HAP-1 (cell line): ENCODE data around the gene SEC14L2.
"Not testable (repeated sequence)": the region's sequence is repeated elsewhere in the genome, so short reads cannot be mapped to it uniquely, and the experiment has no call there.

Experiments
- DNase-seq, 2 experiments: peaks; one replicate each; pipeline ENCODE4 v3.0.0-alpha.2; 2016 to 2020; ENCODE audit warnings: low spot score in 2 of 2
- H3K27me3 ChIP-seq: fragments of 250-450 bp; sonication (Bioruptor Pico); 2 replicates; pipeline ENCODE4 v1.5.1; 2020; ENCODE audit warnings: low read depth, mild to moderate bottlenecking, moderate library complexity
- H3K36me3 ChIP-seq: fragments of 250-450 bp; sonication (Bioruptor Pico); replicated peaks from 2 replicates; pipeline ENCODE4 v1.5.1; 2020; ENCODE audit warnings: mild to moderate bottlenecking
- H3K4me1 ChIP-seq: fragments of 250-450 bp; sonication (Bioruptor Pico); 2 replicates; pipeline ENCODE4 v1.5.1; 2020; ENCODE audit warnings: mild to moderate bottlenecking
- H3K4me3 ChIP-seq: fragments of 250-450 bp; sonication (Bioruptor Pico); 2 replicates; pipeline ENCODE4 v1.5.1; 2020; ENCODE audit warnings: mild to moderate bottlenecking, moderate library complexity
- H3K9me3 ChIP-seq: fragments of 250-450 bp; sonication (Bioruptor Pico); 2 replicates; pipeline ENCODE4 v1.5.1; 2020; ENCODE audit warnings: mild to moderate bottlenecking, moderate library complexity
- in situ Hi-C: fragments of 300-500 bp; cut with MboI; formaldehyde crosslinking; loops from 3 replicates; pipeline ENCODE4 v1.14.3; 2020; ENCODE audit warnings: low sequenced_read_pairs, inconsistent platforms, mixed read lengths

The SEC14L2 gene

GRCh38 chr22:30452861-30453260, 56.0 kb downstream of the SEC14L2 start:
- Histone ChIP-seq H3K36me3 (no peaks in the 10 kb centered on the region), H3K27me3 (no peaks in the 10 kb centered on the region), H3K9me3 (no peaks in the 10 kb centered on the region), H3K4me3 (no peak overlapping the region), H3K4me1 (no peaks in the 10 kb centered on the region)
- in situ Hi-C loops = no loop called here
- DNase-seq = no peak

GRCh38 chr22:30453731-30454510, 57.1 kb downstream of the SEC14L2 start:
- Histone ChIP-seq H3K4me1 (no peaks in the 10 kb centered on the region), H3K4me3 (no peak overlapping the region), H3K36me3 (no peaks in the 10 kb centered on the region), H3K27me3 (no peaks in the 10 kb centered on the region), H3K9me3 (no peaks in the 10 kb centered on the region)
- in situ Hi-C loops = no loop called here
- DNase-seq = peak in 1 of 2 experiments; percentile 45

DNA sequence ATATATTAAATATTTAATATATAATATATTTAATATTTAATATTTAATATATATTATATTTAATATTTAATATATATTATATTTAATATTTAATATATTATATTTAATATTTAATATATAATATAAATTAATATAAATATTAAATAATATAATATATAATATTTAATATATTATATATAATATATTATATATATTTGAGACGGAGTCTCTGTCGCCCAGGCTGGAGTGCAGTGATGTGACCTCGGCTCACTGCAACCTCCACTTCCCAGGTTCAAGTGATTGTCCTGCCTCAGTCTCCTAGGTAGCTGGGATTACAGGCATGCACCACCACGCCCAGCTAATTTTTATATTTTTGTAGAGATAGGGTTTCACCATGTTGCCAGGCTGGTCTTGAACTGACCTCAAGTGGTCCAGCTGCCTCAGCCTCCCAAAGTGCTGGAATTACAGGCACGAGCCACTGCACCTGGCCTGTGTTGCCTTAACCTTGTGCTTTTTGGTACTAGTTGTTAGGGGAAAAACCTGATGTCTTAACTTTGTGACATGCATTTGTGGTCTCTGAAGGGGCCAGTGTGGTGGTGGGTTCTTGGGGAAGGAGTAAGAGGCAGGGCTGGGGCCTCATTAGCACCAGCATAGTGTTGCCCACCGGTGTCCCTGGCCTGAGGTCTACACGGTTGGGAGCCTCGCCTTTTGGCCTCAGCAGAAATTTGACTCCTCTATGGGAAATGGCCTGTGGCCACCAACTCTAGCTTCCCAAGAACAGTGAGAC, 58.4 kb downstream of the SEC14L2 start:
- H3K9me3 ChIP-seq = no peaks in the 10 kb centered on the region
- no peak for DNase-seq
- H3K4me1 ChIP-seq = no peaks in the 10 kb centered on the region
- H3K36me3 ChIP-seq = no peaks in the 10 kb centered on the region
- no peaks in the 10 kb centered on the region for H3K27me3 ChIP-seq
- no peak overlapping the region for H3K4me3 ChIP-seq
- in situ Hi-C loops = no loop called here

- no peaks in the 10 kb centered on the region for H3K36me3 ChIP-seq
- H3K9me3 ChIP-seq = no peaks in the 10 kb centered on the region
- no peak for DNase-seq
- in situ Hi-C loops = no loop called here
- H3K4me1 ChIP-seq = no peaks in the 10 kb centered on the region
- no peak overlapping the region for H3K4me3 ChIP-seq
- H3K27me3 ChIP-seq = no peaks in the 10 kb centered on the region
Measured at GRCh38 chr22:30457981-30458380, 61.2 kb downstream of the SEC14L2 start.

DNA sequence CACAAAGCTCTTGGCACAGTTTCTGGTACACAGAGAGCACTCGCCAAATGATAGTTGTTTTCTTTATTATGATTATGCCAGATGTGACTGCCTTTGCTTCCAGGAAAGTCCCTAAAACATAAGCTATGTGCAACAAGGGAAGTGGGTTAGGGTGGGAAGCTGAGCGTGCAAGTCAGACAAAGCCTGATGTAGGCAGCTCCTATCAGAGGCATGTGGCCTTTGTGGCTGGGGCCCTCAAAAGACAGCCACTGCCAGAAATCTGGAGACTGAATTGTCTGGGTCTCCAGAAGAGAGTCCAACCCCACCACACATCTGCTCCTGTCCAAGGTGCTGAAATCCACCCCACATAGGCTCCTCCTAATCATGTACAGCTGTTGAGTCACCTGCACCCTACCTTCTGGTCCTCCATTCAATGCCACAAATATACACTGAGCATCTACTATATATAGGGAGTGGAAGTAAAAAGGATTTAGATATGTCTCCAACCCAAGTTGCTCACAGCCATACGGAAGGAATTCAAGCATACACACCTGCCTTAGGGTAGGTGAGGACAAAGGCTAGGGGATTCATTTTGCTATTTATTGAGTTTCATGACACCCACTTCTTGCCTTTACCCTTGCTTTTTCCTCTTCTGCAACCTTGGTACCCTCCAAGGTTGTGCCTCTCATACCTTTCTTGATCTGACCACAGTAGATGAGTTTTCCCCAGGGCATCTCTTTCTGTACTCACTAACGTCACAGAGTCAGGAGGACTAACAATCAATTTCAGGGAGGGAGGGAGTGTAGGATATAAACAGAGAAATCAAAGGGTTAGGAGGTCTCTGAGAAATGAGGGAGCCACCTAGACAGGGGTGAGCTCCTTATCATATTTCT, 62.6 kb downstream of the SEC14L2 start:
- no peaks in the 10 kb centered on the region for H3K36me3 ChIP-seq
- no peaks in the 10 kb centered on the region for H3K27me3 ChIP-seq
- no peaks in the 10 kb centered on the region for H3K4me1 ChIP-seq
- peak in 1 of 2 experiments; percentile 58 for DNase-seq
- in situ Hi-C loops = no loop called here
- H3K9me3 ChIP-seq = no peaks in the 10 kb centered on the region
- H3K4me3 ChIP-seq = no peak overlapping the region

DNA sequence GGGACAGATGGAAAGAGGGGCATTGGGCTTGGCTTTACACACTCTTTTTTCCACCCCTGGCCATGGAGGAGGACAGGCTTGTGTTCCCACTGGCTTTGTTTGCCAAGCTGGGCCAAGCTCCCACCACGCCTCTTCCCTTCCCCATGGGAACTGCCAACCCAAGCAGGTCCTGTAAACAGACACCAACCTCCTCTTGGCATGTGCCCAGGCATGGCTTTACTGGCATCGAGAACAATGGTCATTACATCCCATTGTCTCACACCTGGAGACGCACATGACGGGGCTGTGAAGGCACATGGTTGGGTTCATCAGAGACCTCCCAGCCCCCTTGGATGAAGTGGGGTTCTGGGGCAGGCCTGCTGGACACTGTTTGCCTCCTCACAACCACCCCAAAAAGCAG, 63.3 kb downstream of the SEC14L2 start:
- H3K9me3 ChIP-seq = no peaks in the 10 kb centered on the region
- in situ Hi-C loops = no loop called here
- no peaks in the 10 kb centered on the region for H3K36me3 ChIP-seq
- no peak overlapping the region for H3K4me3 ChIP-seq
- no peak for DNase-seq
- no peaks in the 10 kb centered on the region for H3K27me3 ChIP-seq
- no peaks in the 10 kb centered on the region for H3K4me1 ChIP-seq

DNA sequence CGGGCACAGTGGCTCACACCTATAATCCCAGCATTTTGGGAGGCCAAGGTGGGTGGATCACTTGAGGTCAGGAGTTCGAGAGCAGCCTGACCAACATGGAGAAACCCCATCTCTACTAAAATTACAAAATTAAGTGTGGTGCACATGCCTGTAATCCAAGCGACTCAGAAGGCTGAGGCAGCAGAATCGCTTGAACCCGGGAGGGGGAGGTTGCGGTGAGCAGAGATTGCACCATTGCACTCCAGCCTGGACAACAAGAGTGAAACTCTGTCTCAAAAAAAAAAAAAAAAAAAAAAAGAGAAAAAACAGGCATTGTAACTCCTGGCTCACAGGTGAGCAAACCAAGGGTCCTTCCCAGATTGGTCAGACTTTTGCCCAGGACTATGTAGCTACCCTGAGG, 63.7 kb downstream of the SEC14L2 start:
- in situ Hi-C loops, DNase-seq, H3K36me3 ChIP-seq, H3K4me1 ChIP-seq, H3K27me3 ChIP-seq, H3K9me3 ChIP-seq, H3K4me3 ChIP-seq: not testable (repeated sequence)

DNA sequence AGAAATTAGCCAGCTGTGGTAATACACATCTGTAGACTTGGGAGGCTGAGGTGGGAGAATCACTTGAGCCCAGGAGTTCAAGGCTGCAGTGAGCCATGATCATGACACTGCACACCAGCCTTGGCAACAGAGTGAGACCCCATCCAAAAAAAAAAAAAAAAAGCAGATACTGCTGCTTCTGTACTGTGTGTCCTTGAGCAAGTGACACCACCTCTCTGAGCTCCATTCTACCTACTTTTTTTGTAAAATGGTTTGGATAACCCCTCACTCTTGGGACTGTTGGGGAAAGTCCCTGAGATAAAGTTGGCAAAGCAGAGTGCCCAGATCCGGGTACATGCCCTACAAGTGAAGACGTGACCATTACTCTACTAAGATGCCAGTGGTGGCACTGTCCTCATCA, 72.3 kb downstream of the SEC14L2 start:
- no peaks in the 10 kb centered on the region for H3K4me1 ChIP-seq
- no peaks in the 10 kb centered on the region for H3K9me3 ChIP-seq
- H3K4me3 ChIP-seq = no peak overlapping the region
- in situ Hi-C loops = no loop called here
- peaks cover 20% of the 10 kb centered on the region for H3K27me3 ChIP-seq
- H3K36me3 ChIP-seq = no peaks in the 10 kb centered on the region
- no peak for DNase-seq

- H3K9me3 ChIP-seq = no peaks in the 10 kb centered on the region
- H3K36me3 ChIP-seq = no peaks in the 10 kb centered on the region
- no peak overlapping the region for H3K4me3 ChIP-seq
- H3K4me1 ChIP-seq = no peaks in the 10 kb centered on the region
- in situ Hi-C loops = no loop called here
- DNase-seq = no peak
- H3K27me3 ChIP-seq = peaks cover 26% of the 10 kb centered on the region
Measured at GRCh38 chr22:30470655-30471054, 73.8 kb downstream of the SEC14L2 start.

DNA sequence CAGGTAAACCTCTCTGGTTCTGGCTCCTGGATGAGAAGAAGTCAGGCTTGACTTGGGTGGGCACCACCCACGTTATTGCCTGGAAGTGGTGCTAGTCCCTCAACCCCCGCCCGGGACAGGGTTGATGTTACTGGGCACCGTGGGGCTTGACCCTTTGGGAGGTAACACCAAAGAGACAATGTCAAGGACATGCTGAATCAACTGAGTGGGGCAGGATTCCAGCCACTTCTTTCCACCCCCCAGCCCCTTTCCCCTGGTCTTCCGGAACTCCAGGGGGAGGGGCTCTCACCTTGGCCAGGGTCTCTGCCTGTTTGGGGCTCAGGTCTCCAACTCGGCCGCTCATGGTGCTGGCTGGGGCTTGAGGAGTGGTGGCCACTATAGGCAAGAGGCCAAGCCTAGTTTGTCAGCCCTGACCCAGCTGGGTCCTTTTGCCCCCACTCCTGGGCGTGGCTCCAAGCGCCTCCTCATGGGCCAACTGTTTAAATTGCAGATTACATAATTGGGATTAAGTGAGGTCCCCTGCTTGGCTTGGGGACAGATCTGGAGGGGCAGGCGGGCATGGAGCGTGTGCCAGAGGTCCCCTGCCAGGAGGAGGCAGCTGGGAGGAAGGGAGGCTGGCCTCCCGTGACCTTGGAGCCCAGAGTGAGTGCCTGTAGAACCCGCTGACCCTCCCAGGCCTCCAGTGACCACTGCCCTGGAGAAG, 74.9 kb downstream of the SEC14L2 start, which contains the start of gene SEC14L3:
TSS of gene SEC14L3 (minus strand) at position 402 of the 703 bp plus-strand sequence. CDS start at position 343, 59 bp downstream.
- in situ Hi-C loops = no loop called here
- no peaks in the 10 kb centered on the region for H3K4me1 ChIP-seq
- H3K27me3 ChIP-seq = peaks cover 26% of the 10 kb centered on the region
- H3K4me3 ChIP-seq = no peak within 1 kb of the TSS
- DNase-seq = no peak
- no peaks in the 10 kb centered on the region for H3K36me3 ChIP-seq
- no peaks in the 10 kb centered on the region for H3K9me3 ChIP-seq

DNA sequence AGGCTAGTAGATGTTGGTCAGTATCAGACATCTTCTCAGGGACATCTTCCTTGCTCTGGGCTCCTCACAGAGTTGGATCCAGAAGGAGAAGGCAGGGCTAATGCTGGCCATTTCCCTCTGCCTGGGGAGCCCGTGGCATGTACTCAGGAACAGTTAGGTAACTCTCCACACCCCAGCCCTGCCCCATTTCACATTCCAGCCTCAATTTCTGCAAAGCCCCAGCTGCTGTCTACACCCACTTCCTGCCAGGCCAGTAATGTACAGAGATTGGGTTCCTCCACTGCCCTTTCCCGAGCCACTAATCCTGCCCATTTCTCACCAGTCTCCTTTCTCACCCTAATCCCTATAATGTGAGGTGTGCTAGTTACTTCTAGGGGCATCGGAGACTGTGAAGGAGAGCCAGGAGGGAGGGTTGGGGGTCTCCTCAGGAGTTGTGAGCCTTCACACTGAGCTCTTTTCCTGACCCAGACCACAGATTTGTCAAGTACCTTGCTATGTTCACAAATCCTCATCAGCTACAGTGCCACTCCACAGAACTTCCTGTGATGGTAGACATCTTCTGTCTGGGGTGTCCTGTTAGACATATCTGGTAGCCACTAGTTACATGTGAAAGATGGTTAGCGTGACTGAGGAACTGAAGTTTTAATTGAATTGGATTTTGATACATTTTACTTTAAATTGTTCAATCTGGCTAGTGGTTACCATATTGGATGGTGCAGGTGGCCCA, 76.3 kb downstream of the SEC14L2 start:
- DNase-seq = no peak
- H3K4me3 ChIP-seq = no peak overlapping the region
- H3K36me3 ChIP-seq = no peaks in the 10 kb centered on the region
- H3K4me1 ChIP-seq = no peaks in the 10 kb centered on the region
- peaks cover 33% of the 10 kb centered on the region for H3K27me3 ChIP-seq
- no peaks in the 10 kb centered on the region for H3K9me3 ChIP-seq
- in situ Hi-C loops = no loop called here

DNA sequence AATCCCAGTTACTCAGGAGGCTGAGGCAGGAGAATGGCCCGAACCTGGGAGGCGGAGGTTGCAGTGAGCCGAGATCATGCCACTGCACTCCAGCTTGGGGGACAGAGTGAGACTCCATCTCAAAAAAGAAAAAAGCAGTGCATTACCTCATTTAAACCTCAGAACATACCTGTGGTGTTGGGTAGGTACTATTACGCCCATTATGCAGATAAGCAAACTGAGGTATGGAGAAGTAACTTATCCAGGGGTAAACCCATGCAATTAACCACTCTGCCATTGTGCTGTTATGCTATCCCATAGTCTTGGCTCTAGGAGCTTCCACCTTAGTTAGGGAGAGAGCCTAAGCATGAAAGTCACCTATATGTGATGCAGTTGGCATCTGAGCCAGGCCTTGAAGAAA, 77.3 kb downstream of the SEC14L2 start:
- H3K4me1 ChIP-seq = no peaks in the 10 kb centered on the region
- no peak for DNase-seq
- H3K4me3 ChIP-seq = no peak overlapping the region
- in situ Hi-C loops = no loop called here
- peaks cover 40% of the 10 kb centered on the region for H3K27me3 ChIP-seq
- no peaks in the 10 kb centered on the region for H3K36me3 ChIP-seq
- no peaks in the 10 kb centered on the region for H3K9me3 ChIP-seq
